ENCODE measurements around the gene SZRD1.

DNA sequence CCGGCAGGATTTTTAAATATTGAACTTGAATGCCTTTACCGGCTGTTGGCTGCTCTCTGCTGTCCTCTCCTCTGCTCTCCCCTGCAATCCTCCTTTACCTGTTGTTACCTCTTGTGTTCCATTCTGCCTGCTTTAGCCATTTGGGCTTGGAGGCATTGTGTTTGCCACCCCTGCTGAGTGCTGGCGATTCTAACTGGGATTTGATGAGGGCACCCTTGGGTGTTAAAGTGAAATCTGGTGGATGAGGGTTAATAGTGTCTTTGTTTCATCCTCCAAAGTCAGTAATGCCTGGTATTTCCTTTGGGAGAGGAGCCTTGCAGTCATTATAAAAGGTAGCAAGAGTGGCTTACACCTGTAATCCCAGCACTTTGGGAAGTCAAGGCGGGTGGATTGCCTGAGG, 9.9 kb downstream of the SZRD1 start:
- TF ChIP-seq, protein P1, sequence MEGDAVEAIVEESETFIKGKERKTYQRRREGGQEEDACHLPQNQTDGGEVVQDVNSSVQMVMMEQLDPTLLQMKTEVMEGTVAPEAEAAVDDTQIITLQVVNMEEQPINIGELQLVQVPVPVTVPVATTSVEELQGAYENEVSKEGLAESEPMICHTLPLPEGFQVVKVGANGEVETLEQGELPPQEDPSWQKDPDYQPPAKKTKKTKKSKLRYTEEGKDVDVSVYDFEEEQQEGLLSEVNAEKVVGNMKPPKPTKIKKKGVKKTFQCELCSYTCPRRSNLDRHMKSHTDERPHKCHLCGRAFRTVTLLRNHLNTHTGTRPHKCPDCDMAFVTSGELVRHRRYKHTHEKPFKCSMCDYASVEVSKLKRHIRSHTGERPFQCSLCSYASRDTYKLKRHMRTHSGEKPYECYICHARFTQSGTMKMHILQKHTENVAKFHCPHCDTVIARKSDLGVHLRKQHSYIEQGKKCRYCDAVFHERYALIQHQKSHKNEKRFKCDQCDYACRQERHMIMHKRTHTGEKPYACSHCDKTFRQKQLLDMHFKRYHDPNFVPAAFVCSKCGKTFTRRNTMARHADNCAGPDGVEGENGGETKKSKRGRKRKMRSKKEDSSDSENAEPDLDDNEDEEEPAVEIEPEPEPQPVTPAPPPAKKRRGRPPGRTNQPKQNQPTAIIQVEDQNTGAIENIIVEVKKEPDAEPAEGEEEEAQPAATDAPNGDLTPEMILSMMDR (IDR thresholded peaks at IDR 0.05), result no peak
- TF ChIP-seq POLR2A (IDR thresholded peaks at IDR 0.05), result no peak
